K562 (cell line): Measurements from ENCODE around the gene ROPN1L. TPM values are rescaled to one million over a fixed set of nuclear protein-coding genes. Genes with fewer than 3 reads are reported as not detected.
A peak's percentile ranks its signal among the peaks of the same experiment; 100 is the strongest.

Source experiments
- BRF1 ChIP-seq: IDR thresholded peaks from 3 replicates; pipeline ENCODE4 v1.6.1; 2011; ENCODE audit warnings: borderline replicate concordance, mild to moderate bottlenecking; ENCODE audit not compliant: insufficient read length; ENCODE audit errors: extremely low read depth
- CHAMP1 ChIP-seq: fragments of 450-650 bp; IDR thresholded peaks from 2 replicates; pipeline ENCODE4 v1.6.1; 2016; ENCODE audit warnings: mild to moderate bottlenecking
- ELF2 ChIP-seq: fragments of 250-450 bp; sonication (Bioruptor Pico); IDR thresholded peaks from 2 replicates; pipeline ENCODE4 v1.5.0; 2021; ENCODE audit warnings: mild to moderate bottlenecking
- LEF1 ChIP-seq: fragments of 450-650 bp; IDR thresholded peaks from 2 replicates; pipeline ENCODE4 v1.6.1; 2016; ENCODE audit warnings: mild to moderate bottlenecking
- MTA1 ChIP-seq: fragments of 450-650 bp; IDR thresholded peaks from 2 replicates; pipeline ENCODE4 v1.6.1; 2017; ENCODE audit warnings: borderline replicate concordance
- PHTF2 ChIP-seq: fragments of 250-450 bp; sonication (Bioruptor Pico); IDR thresholded peaks from 2 replicates; pipeline ENCODE4 v1.5.0; 2021; ENCODE audit warnings: mild to moderate bottlenecking
- POLR2AphosphoS5 ChIP-seq: IDR thresholded peaks from 2 replicates; pipeline ENCODE4 v1.6.1; 2011; ENCODE audit warnings: mild to moderate bottlenecking, low read depth, low read length, moderate library complexity; ENCODE audit not compliant: control insufficient read depth, insufficient read depth
- PTTG1 ChIP-seq: fragments of 450-650 bp; IDR thresholded peaks from 2 replicates; pipeline ENCODE4 v1.6.1; 2016; ENCODE audit warnings: low read depth, mild to moderate bottlenecking, missing genetic modification characterization, missing compliant biosample characterization
- SUPT5H ChIP-seq: fragments of 450-650 bp; IDR thresholded peaks from 2 replicates; pipeline ENCODE4 v1.6.1; 2016
- ZNF318 ChIP-seq, 2 experiments: fragments of 450-650 bp; IDR thresholded peaks; 2 replicates each; pipeline ENCODE4 v1.6.1; 2016; ENCODE audit warnings: mild to moderate bottlenecking in 2 of 2, borderline replicate concordance in 1 of 2, low read depth in 1 of 2, moderate library complexity in 1 of 2
- ZNF507 ChIP-seq: conservative IDR thresholded peaks from 2 replicates; pipeline ENCODE4 v1.6.1; 2017; ENCODE audit warnings: missing genetic modification characterization, missing compliant biosample characterization
- ZNF586 ChIP-seq: fragments of 450-650 bp; formaldehyde crosslinking; conservative IDR thresholded peaks from 2 replicates; pipeline ENCODE4 v1.4.0; 2020; ENCODE audit warnings: mild to moderate bottlenecking, moderate library complexity
- ZNF780A ChIP-seq: fragments of 250-450 bp; sonication (Bioruptor Pico); IDR thresholded peaks from 2 replicates; pipeline ENCODE4 v1.5.0; 2021; ENCODE audit warnings: mild to moderate bottlenecking
- polyA plus RNA-seq, 8 experiments: library from polyadenylated mRNA; depleted of rRNA in 4 of 8; stranded (reverse) in 5 of 8; unstranded in 3 of 8; fragments of >200 nt; fragmentation: Nextera tagmentation in 2 of 8; fragmentation: Illumina TruSeq in 1 of 8; extraction: Ambion mirVana in 2 of 8; extraction: Trizol in 1 of 8; gene quantifications; 2 replicates each; pipeline versions ENCODE4 v1.2.1 to v1.2.3, GENCODE V29; 2011 to 2014; ENCODE audit warnings: inconsistent platforms in 1 of 8, missing spikeins in 1 of 8
- total RNA-seq, 7 experiments: library from RNA; depleted of rRNA in 6 of 7; stranded (reverse); fragments of >200 nt in 6 of 7; fragmentation: Illumina TruSeq in 2 of 7; extraction: Trizol in 2 of 7; gene quantifications; 2 replicates each; pipeline versions ENCODE4 v1.2.1 to v1.2.3, GENCODE V29; 2011 to 2021; ENCODE audit warnings: low replicate concordance in 1 of 7

ROPN1L gene
- total and polyA plus RNA-seq, 9 of the 15 experiments (the other 6 are each of a cell fraction or from before 2014, with no cell fraction given), result 0.04 to 0.85 (median 0.24) TPM; not detected in 3

DNA sequence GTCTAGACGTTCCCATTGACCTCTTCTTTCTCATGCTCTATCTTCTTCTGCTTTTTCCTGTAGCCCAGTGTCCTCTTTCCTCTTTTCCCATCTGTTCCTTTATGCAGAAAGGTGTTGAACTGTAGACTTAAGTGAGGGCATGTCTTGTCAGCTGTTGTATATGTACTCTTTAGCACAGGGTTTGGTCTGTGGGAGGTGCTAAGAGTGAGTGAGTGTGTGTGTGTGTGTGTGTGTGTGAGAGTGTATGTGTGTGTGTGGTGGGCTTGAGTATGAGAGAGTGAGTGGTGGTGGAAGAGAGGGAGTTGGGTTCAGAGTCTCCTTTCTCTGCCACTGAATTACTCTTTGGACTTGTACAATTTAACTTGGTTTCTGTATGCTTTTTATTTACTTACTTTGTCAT, 10.3 kb upstream of the ROPN1L start (continued):
- TF ChIP-seq CHAMP1 (no peak), POLR2AphosphoS5 (0 out of 2 replicates have a peak, but pooled peaks have one; percentile 22), ZNF318 (IDR thresholded peaks at IDR 0.05; ENCODE audit: borderline replicate concordance in 1 of 2, low read depth in 1 of 2) (no peak), ZNF507 (tag) (no peak), ELF2 (no peak), LEF1 (no peak), MTA1 (no peak), PTTG1 (tag) (no peak), ZNF780A (CRISPR knock-in tag) (no peak), SUPT5H (peak; percentile 55), PHTF2 (no peak), ZNF586 (CRISPR knock-in tag) (no peak), BRF1 (no peak)
